Spleen (tissue), 7 donors: ENCODE results near the gene GNAT3.

Source experiments
- POLR2A ChIP-seq, 3 donors: fragments of 450-650 bp; IDR thresholded peaks; one replicate each; pipeline ENCODE4 v1.5.1; 2017; ENCODE audit warnings: antibody characterized with exemption in 3 of 3, mild to moderate bottlenecking in 1 of 3
- POLR2AphosphoS5 ChIP-seq, 3 donors: sonication (generic); formaldehyde crosslinking; IDR thresholded peaks; one replicate each; pipeline ENCODE4 v1.5.1; 2017; ENCODE audit warnings: antibody characterized with exemption in 3 of 3
- TF ChIP-seq, protein P1 (sequence below), 11 experiments: fragments of 200-600 bp in 7 of 11; fragments of 450-650 bp in 4 of 11; sonication (generic) in 4 of 11; IDR thresholded peaks in 8 of 11; conservative IDR thresholded peaks in 3 of 11; 1 replicate in 7 of 11; 2 replicates in 4 of 11; pipeline versions ENCODE4 v1.4.0 to v1.8.0; 2016 to 2021; ENCODE audit warnings: antibody characterized with exemption in 11 of 11, inconsistent platforms in 4 of 11, mild to moderate bottlenecking in 1 of 11
- donor health status: DM: no; HTN: no; CAD: no; lungs with moderate emphysema.
- donor health status: DM: no; HTN: no; CAD: no.
- donor health status: DM: no; HTN: no; CAD: no.

DNA sequence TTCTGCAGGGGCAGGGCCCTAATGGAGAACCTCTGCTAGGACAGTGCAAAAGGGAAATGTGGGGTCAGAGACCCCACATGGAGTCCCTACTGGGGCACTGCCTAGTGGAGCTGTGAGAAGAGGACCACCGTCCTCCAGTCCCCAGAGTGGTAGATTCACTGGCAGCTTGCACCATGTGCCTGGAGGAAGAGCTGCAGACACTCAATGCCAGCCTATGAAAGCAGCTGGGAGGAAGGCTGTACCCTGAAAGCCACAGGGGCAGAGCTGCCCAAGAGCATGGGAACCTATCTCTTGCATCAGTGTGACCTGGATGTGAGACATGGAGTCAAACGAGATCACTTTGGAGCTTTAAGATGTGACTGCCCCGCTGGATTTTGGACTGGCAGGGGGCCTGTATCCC is 20.3 kb upstream of the GNAT3 start:
- TF ChIP-seq, protein P1, sequence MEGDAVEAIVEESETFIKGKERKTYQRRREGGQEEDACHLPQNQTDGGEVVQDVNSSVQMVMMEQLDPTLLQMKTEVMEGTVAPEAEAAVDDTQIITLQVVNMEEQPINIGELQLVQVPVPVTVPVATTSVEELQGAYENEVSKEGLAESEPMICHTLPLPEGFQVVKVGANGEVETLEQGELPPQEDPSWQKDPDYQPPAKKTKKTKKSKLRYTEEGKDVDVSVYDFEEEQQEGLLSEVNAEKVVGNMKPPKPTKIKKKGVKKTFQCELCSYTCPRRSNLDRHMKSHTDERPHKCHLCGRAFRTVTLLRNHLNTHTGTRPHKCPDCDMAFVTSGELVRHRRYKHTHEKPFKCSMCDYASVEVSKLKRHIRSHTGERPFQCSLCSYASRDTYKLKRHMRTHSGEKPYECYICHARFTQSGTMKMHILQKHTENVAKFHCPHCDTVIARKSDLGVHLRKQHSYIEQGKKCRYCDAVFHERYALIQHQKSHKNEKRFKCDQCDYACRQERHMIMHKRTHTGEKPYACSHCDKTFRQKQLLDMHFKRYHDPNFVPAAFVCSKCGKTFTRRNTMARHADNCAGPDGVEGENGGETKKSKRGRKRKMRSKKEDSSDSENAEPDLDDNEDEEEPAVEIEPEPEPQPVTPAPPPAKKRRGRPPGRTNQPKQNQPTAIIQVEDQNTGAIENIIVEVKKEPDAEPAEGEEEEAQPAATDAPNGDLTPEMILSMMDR (IDR thresholded peaks at IDR 0.05 in 8 of 11, conservative IDR thresholded peaks at IDR 0.05 in 3 of 11) = no peak
- TF ChIP-seq POLR2AphosphoS5 (IDR thresholded peaks at IDR 0.05) (no peak), POLR2A (IDR thresholded peaks at IDR 0.05) (no peak)
